ENCODE results near the gene NR2F1-AS1.

GRCh38 chr5:93566091-93566490 lies 14.9 kb downstream of the NR2F1-AS1 start:
- TF ChIP-seq CTCF (IDR thresholded peaks at IDR 0.05) (no peak), POLR2AphosphoS5 (IDR thresholded peaks at IDR 0.05) (no peak), POLR2A (IDR thresholded peaks at IDR 0.05) (no peak)

Measured in prostate gland (tissue), 2 donors.